ENCODE data around the gene ARMC2.
"Not testable (repeated sequence)": the region's sequence is repeated elsewhere in the genome, so short reads cannot be mapped to it uniquely, and the experiment has no call there.

The ARMC2 gene

GRCh38 chr6:108921547-108922361, 73.5 kb downstream of the ARMC2 start:
- H3K27ac ChIP-seq (ENCODE audit: low read length) = no peak overlapping the region
- no peak overlapping the region for H3K4me3 ChIP-seq (ENCODE audit: low read depth in 1 of 2, low read length in 2 of 2)
- no peaks in the 10 kb centered on the region for H3K27me3 ChIP-seq (ENCODE audit: low read depth, low read length)
- peaks cover 4 to 21% of the 10 kb centered on the region in 2 donors for H3K4me1 ChIP-seq (ENCODE audit: control insufficient read depth in 1 of 2, insufficient read depth in 2 of 2, low read length in 2 of 2)
- no peaks in the 10 kb centered on the region for H3K9me3 ChIP-seq (ENCODE audit: control insufficient read depth in 1 of 2, low read length in 2 of 2)
- H3K36me3 ChIP-seq (ENCODE audit: control insufficient read depth in 1 of 2, insufficient read depth in 2 of 2, low read length in 2 of 2) = no peaks in the 10 kb centered on the region

GRCh38 chr6:108922499-108922898, 74.3 kb downstream of the ARMC2 start:
- Histone ChIP-seq H3K36me3 (ENCODE audit: control insufficient read depth in 1 of 2, insufficient read depth in 2 of 2, low read length in 2 of 2) (no peaks in the 10 kb centered on the region), H3K4me3 (ENCODE audit: low read depth in 1 of 2, low read length in 2 of 2) (no peak overlapping the region), H3K27me3 (ENCODE audit: low read depth, low read length) (no peaks in the 10 kb centered on the region), H3K9me3 (ENCODE audit: control insufficient read depth in 1 of 2, low read length in 2 of 2) (no peaks in the 10 kb centered on the region), H3K4me1 (ENCODE audit: control insufficient read depth in 1 of 2, insufficient read depth in 2 of 2, low read length in 2 of 2) (peaks cover 4 to 21% of the 10 kb centered on the region in 2 donors), H3K27ac (ENCODE audit: low read length) (no peak overlapping the region)

GRCh38 chr6:108927927-108928326, 79.7 kb downstream of the ARMC2 start:
- no peaks in the 10 kb centered on the region for H3K36me3 ChIP-seq (ENCODE audit: control insufficient read depth in 1 of 2, insufficient read depth in 2 of 2, low read length in 2 of 2)
- H3K9me3 ChIP-seq (ENCODE audit: control insufficient read depth in 1 of 2, low read length in 2 of 2) = no peaks in the 10 kb centered on the region
- H3K27me3 ChIP-seq (ENCODE audit: low read depth, low read length) = no peaks in the 10 kb centered on the region
- H3K4me1 ChIP-seq (ENCODE audit: control insufficient read depth in 1 of 2, insufficient read depth in 2 of 2, low read length in 2 of 2) = no peaks in the 10 kb centered on the region
- H3K4me3 ChIP-seq (ENCODE audit: low read depth in 1 of 2, low read length in 2 of 2) = no peak overlapping the region
- H3K27ac ChIP-seq (ENCODE audit: low read length) = no peak overlapping the region

GRCh38 chr6:108928650-108929049, 80.4 kb downstream of the ARMC2 start:
- no peak overlapping the region for H3K4me3 ChIP-seq (ENCODE audit: low read depth in 1 of 2, low read length in 2 of 2)
- no peaks in the 10 kb centered on the region for H3K4me1 ChIP-seq (ENCODE audit: control insufficient read depth in 1 of 2, insufficient read depth in 2 of 2, low read length in 2 of 2)
- H3K27ac ChIP-seq (ENCODE audit: low read length) = no peak overlapping the region
- H3K9me3 ChIP-seq (ENCODE audit: control insufficient read depth in 1 of 2, low read length in 2 of 2) = no peaks in the 10 kb centered on the region
- no peaks in the 10 kb centered on the region for H3K27me3 ChIP-seq (ENCODE audit: low read depth, low read length)
- H3K36me3 ChIP-seq (ENCODE audit: control insufficient read depth in 1 of 2, insufficient read depth in 2 of 2, low read length in 2 of 2) = no peaks in the 10 kb centered on the region

GRCh38 chr6:108931090-108931489, 82.9 kb downstream of the ARMC2 start:
- H3K36me3 ChIP-seq (ENCODE audit: control insufficient read depth in 1 of 2, insufficient read depth in 2 of 2, low read length in 2 of 2); H3K27me3 ChIP-seq (ENCODE audit: low read depth, low read length); H3K4me3 ChIP-seq (ENCODE audit: low read depth in 1 of 2, low read length in 2 of 2); H3K27ac ChIP-seq (ENCODE audit: low read length); H3K4me1 ChIP-seq (ENCODE audit: control insufficient read depth in 1 of 2, insufficient read depth in 2 of 2, low read length in 2 of 2); H3K9me3 ChIP-seq (ENCODE audit: control insufficient read depth in 1 of 2, low read length in 2 of 2): not testable (repeated sequence)

GRCh38 chr6:108937170-108937569, 88.9 kb downstream of the ARMC2 start:
- no peaks in the 10 kb centered on the region for H3K36me3 ChIP-seq (ENCODE audit: control insufficient read depth in 1 of 2, insufficient read depth in 2 of 2, low read length in 2 of 2)
- peaks cover 0 to 1% of the 10 kb centered on the region in 2 donors for H3K4me1 ChIP-seq (ENCODE audit: control insufficient read depth in 1 of 2, insufficient read depth in 2 of 2, low read length in 2 of 2)
- no peaks in the 10 kb centered on the region for H3K27me3 ChIP-seq (ENCODE audit: low read depth, low read length)
- H3K27ac ChIP-seq (ENCODE audit: low read length) = no peak overlapping the region
- H3K4me3 ChIP-seq (ENCODE audit: low read depth in 1 of 2, low read length in 2 of 2) = no peak overlapping the region
- H3K9me3 ChIP-seq (ENCODE audit: control insufficient read depth in 1 of 2, low read length in 2 of 2) = no peaks in the 10 kb centered on the region

- H3K27me3 ChIP-seq (ENCODE audit: low read depth, low read length) = no peaks in the 10 kb centered on the region
- no peak overlapping the region for H3K4me3 ChIP-seq (ENCODE audit: low read depth in 1 of 2, low read length in 2 of 2)
- no peaks in the 10 kb centered on the region for H3K9me3 ChIP-seq (ENCODE audit: control insufficient read depth in 1 of 2, low read length in 2 of 2)
- peaks cover 0 to 7% of the 10 kb centered on the region in 2 donors for H3K36me3 ChIP-seq (ENCODE audit: control insufficient read depth in 1 of 2, insufficient read depth in 2 of 2, low read length in 2 of 2)
- no peak overlapping the region for H3K27ac ChIP-seq (ENCODE audit: low read length)
- peaks cover 17 to 18% of the 10 kb centered on the region in 2 donors for H3K4me1 ChIP-seq (ENCODE audit: control insufficient read depth in 1 of 2, insufficient read depth in 2 of 2, low read length in 2 of 2)
Observed at GRCh38 chr6:108940741-108941140, 92.5 kb downstream of the ARMC2 start.

- Histone ChIP-seq H3K27me3 (ENCODE audit: low read depth, low read length) (no peaks in the 10 kb centered on the region), H3K27ac (ENCODE audit: low read length) (no peak overlapping the region), H3K4me3 (ENCODE audit: low read depth in 1 of 2, low read length in 2 of 2) (no peak overlapping the region), H3K4me1 (ENCODE audit: control insufficient read depth in 1 of 2, insufficient read depth in 2 of 2, low read length in 2 of 2) (peaks cover 21 to 24% of the 10 kb centered on the region in 2 donors), H3K36me3 (ENCODE audit: control insufficient read depth in 1 of 2, insufficient read depth in 2 of 2, low read length in 2 of 2) (peaks cover 0 to 8% of the 10 kb centered on the region in 2 donors), H3K9me3 (ENCODE audit: control insufficient read depth in 1 of 2, low read length in 2 of 2) (no peaks in the 10 kb centered on the region)
Observed at GRCh38 chr6:108941281-108941680, 93.1 kb downstream of the ARMC2 start.

- Histone ChIP-seq H3K9me3 (ENCODE audit: control insufficient read depth in 1 of 2, low read length in 2 of 2) (no peaks in the 10 kb centered on the region), H3K4me1 (ENCODE audit: control insufficient read depth in 1 of 2, insufficient read depth in 2 of 2, low read length in 2 of 2) (peaks cover 26 to 28% of the 10 kb centered on the region in 2 donors), H3K4me3 (ENCODE audit: low read depth in 1 of 2, low read length in 2 of 2) (no peak overlapping the region), H3K27me3 (ENCODE audit: low read depth, low read length) (no peaks in the 10 kb centered on the region), H3K36me3 (ENCODE audit: control insufficient read depth in 1 of 2, insufficient read depth in 2 of 2, low read length in 2 of 2) (peaks cover 0 to 8% of the 10 kb centered on the region in 2 donors), H3K27ac (ENCODE audit: low read length) (no peak overlapping the region)
Observed at GRCh38 chr6:108941859-108942258, 93.6 kb downstream of the ARMC2 start.

GRCh38 chr6:108942556-108943492, 94.6 kb downstream of the ARMC2 start:
- Histone ChIP-seq H3K9me3 (ENCODE audit: control insufficient read depth in 1 of 2, low read length in 2 of 2) (no peaks in the 10 kb centered on the region), H3K36me3 (ENCODE audit: control insufficient read depth in 1 of 2, insufficient read depth in 2 of 2, low read length in 2 of 2) (peaks cover 0 to 8% of the 10 kb centered on the region in 2 donors), H3K4me1 (ENCODE audit: control insufficient read depth in 1 of 2, insufficient read depth in 2 of 2, low read length in 2 of 2) (peaks cover 34 to 35% of the 10 kb centered on the region in 2 donors), H3K27ac (ENCODE audit: low read length) (no peak overlapping the region), H3K27me3 (ENCODE audit: low read depth, low read length) (no peaks in the 10 kb centered on the region), H3K4me3 (ENCODE audit: low read depth in 1 of 2, low read length in 2 of 2) (no peak overlapping the region)

- H3K36me3 ChIP-seq (ENCODE audit: control insufficient read depth in 1 of 2, insufficient read depth in 2 of 2, low read length in 2 of 2) = peaks cover 0 to 8% of the 10 kb centered on the region in 2 donors
- no peak overlapping the region for H3K4me3 ChIP-seq (ENCODE audit: low read depth in 1 of 2, low read length in 2 of 2)
- no peaks in the 10 kb centered on the region for H3K9me3 ChIP-seq (ENCODE audit: control insufficient read depth in 1 of 2, low read length in 2 of 2)
- H3K4me1 ChIP-seq (ENCODE audit: control insufficient read depth in 1 of 2, insufficient read depth in 2 of 2, low read length in 2 of 2) = peaks cover 35 to 38% of the 10 kb centered on the region in 2 donors
- peak overlapping the region; percentile 91 for H3K27ac ChIP-seq (ENCODE audit: low read length)
- H3K27me3 ChIP-seq (ENCODE audit: low read depth, low read length) = no peaks in the 10 kb centered on the region
Observed at GRCh38 chr6:108944071-108944470, 95.8 kb downstream of the ARMC2 start.

All from muscle layer of duodenum (tissue), 2 donors.